HL-60 (cell line): Measurements from ENCODE around the gene SLC39A12.

Experiments
- POLR2AphosphoS5 ChIP-seq: IDR thresholded peaks from 2 replicates; pipeline ENCODE4 v1.6.1; 2012; ENCODE audit warnings: low read depth
- TF ChIP-seq, protein P1 (sequence below): IDR thresholded peaks from one replicate; pipeline ENCODE4 v1.5.1; 2011; ENCODE audit warnings: low read length, control low read depth, inconsistent platforms; ENCODE audit not compliant: insufficient read depth
- TF ChIP-seq, protein P2 (sequence below): IDR thresholded peaks from 2 replicates; pipeline ENCODE4 v1.6.1; 2012; ENCODE audit warnings: low read depth; ENCODE audit not compliant: insufficient replicate concordance

DNA sequence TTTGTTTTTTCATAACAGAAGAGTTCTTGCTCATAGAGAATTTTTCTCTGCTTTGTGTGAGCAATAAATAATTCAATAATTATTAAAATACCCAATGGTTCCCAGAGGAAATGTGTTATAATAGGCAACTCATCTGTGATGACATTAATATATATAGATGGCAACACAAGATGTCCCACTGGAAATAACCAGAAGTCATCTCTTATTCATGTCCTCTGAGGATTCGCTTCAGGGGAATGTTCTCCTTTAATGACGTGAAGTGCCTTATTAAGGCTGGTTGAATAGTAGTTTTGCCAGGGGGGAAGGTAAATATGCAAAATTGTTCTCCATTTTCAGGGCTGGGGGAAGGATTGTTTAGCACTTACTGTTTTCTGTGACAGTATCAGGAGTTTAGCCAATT lies 3.1 kb downstream of the SLC39A12 start:
- TF ChIP-seq, protein P1, sequence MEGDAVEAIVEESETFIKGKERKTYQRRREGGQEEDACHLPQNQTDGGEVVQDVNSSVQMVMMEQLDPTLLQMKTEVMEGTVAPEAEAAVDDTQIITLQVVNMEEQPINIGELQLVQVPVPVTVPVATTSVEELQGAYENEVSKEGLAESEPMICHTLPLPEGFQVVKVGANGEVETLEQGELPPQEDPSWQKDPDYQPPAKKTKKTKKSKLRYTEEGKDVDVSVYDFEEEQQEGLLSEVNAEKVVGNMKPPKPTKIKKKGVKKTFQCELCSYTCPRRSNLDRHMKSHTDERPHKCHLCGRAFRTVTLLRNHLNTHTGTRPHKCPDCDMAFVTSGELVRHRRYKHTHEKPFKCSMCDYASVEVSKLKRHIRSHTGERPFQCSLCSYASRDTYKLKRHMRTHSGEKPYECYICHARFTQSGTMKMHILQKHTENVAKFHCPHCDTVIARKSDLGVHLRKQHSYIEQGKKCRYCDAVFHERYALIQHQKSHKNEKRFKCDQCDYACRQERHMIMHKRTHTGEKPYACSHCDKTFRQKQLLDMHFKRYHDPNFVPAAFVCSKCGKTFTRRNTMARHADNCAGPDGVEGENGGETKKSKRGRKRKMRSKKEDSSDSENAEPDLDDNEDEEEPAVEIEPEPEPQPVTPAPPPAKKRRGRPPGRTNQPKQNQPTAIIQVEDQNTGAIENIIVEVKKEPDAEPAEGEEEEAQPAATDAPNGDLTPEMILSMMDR, result no peak
- TF ChIP-seq, protein P2, sequence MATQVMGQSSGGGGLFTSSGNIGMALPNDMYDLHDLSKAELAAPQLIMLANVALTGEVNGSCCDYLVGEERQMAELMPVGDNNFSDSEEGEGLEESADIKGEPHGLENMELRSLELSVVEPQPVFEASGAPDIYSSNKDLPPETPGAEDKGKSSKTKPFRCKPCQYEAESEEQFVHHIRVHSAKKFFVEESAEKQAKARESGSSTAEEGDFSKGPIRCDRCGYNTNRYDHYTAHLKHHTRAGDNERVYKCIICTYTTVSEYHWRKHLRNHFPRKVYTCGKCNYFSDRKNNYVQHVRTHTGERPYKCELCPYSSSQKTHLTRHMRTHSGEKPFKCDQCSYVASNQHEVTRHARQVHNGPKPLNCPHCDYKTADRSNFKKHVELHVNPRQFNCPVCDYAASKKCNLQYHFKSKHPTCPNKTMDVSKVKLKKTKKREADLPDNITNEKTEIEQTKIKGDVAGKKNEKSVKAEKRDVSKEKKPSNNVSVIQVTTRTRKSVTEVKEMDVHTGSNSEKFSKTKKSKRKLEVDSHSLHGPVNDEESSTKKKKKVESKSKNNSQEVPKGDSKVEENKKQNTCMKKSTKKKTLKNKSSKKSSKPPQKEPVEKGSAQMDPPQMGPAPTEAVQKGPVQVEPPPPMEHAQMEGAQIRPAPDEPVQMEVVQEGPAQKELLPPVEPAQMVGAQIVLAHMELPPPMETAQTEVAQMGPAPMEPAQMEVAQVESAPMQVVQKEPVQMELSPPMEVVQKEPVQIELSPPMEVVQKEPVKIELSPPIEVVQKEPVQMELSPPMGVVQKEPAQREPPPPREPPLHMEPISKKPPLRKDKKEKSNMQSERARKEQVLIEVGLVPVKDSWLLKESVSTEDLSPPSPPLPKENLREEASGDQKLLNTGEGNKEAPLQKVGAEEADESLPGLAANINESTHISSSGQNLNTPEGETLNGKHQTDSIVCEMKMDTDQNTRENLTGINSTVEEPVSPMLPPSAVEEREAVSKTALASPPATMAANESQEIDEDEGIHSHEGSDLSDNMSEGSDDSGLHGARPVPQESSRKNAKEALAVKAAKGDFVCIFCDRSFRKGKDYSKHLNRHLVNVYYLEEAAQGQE, result no peak
- no peak for TF ChIP-seq POLR2AphosphoS5
